CD4-positive, alpha-beta memory T cell (primary cell): ENCODE data around the gene FRRS1. TPM values are rescaled to one million over a fixed set of nuclear protein-coding genes. Genes with fewer than 3 reads are reported as not detected.

Experiments used
- CTCF ChIA-PET: fragments of 350-600 bp; sonication (Branson Sonifier 250); formaldehyde crosslinking; loops from one replicate; lab custom pipeline; 2021; ENCODE audit warnings: inconsistent platforms; ENCODE audit not compliant: partially characterized antibody; lab: Charles Lee
- POLR2A ChIA-PET: fragments of 350-600 bp; sonication (Branson Sonifier 250); formaldehyde crosslinking; loops from one replicate; lab custom pipeline; 2021; ENCODE audit not compliant: partially characterized antibody; lab: Charles Lee
- DNase-seq, 5 donors: peaks; one replicate each; pipeline versions ENCODE4 v3.0.0 to v3.0.0-alpha.2; 2020 to 2022; ENCODE audit warnings: mixed read lengths in 1 of 5
- H3K27ac ChIP-seq: one replicate; pipeline ENCODE4 v1.7.0; 2013; ENCODE audit warnings: low read depth, low read length
- H3K27me3 ChIP-seq: 2 replicates; pipeline ENCODE4 v1.7.0; 2013; ENCODE audit warnings: mild to moderate bottlenecking, low read length, moderate library complexity; ENCODE audit not compliant: insufficient read depth
- H3K36me3 ChIP-seq: 2 replicates; pipeline ENCODE4 v1.7.0; 2013; ENCODE audit warnings: mild to moderate bottlenecking, low read length, moderate library complexity; ENCODE audit not compliant: insufficient read depth
- H3K4me1 ChIP-seq: 2 replicates; pipeline ENCODE4 v1.7.0; 2013; ENCODE audit warnings: mild to moderate bottlenecking, low read length, moderate library complexity; ENCODE audit not compliant: insufficient read depth
- H3K4me3 ChIP-seq, 2 donors: one replicate each; pipeline ENCODE4 v1.7.0; 2013; ENCODE audit warnings: low read length in 2 of 2, mild to moderate bottlenecking in 1 of 2
- H3K9me3 ChIP-seq, 2 donors: one replicate each; pipeline ENCODE4 v1.7.0; 2013; ENCODE audit warnings: low read length in 2 of 2, control low read depth in 1 of 2; ENCODE audit not compliant: control insufficient read depth in 1 of 2
- H3K27ac Mint-ChIP-seq, 7 donors: one replicate each; pipeline ENCODE4 v1.8.0; 2020 to 2021; ENCODE audit warnings: mixed read lengths in 7 of 7, mild to moderate bottlenecking in 6 of 7, inconsistent platforms in 3 of 7, moderate library complexity in 3 of 7
- H3K27me3 Mint-ChIP-seq, 2 donors: one replicate each; pipeline ENCODE4 v1.8.0; 2020 to 2021; ENCODE audit warnings: mixed read lengths in 2 of 2
- H3K36me3 Mint-ChIP-seq, 2 donors: one replicate each; pipeline ENCODE4 v1.8.0; 2020 to 2021; ENCODE audit warnings: mixed read lengths in 2 of 2, inconsistent platforms in 1 of 2, mild to moderate bottlenecking in 1 of 2
- H3K4me1 Mint-ChIP-seq, 4 donors: one replicate each; pipeline ENCODE4 v1.8.0; 2020 to 2021; ENCODE audit warnings: mixed read lengths in 4 of 4, mild to moderate bottlenecking in 1 of 4
- H3K4me3 Mint-ChIP-seq, 8 donors: one replicate each; pipeline ENCODE4 v1.8.0; 2020 to 2021; ENCODE audit warnings: mixed read lengths in 8 of 8, mild to moderate bottlenecking in 7 of 8, moderate library complexity in 6 of 8, inconsistent platforms in 3 of 8
- H3K9me3 Mint-ChIP-seq, 8 donors: one replicate each; pipeline ENCODE4 v1.8.0; 2020 to 2021; ENCODE audit warnings: mixed read lengths in 8 of 8, mild to moderate bottlenecking in 5 of 8, inconsistent platforms in 3 of 8, moderate library complexity in 1 of 8
- intact Hi-C: fragments of 100-400 bp; cut with micrococcal nuclease; formaldehyde crosslinking; loops from one replicate; pipeline ENCODE4 v1.15.1; 2023
- polyA plus RNA-seq, 2 donors: library from polyadenylated mRNA; unstranded; fragments of 300-500 nt; fragmentation: Illumina TruSeq; gene quantifications; one replicate each; pipeline ENCODE4 v1.2.3, GENCODE V29; 2021
- total RNA-seq, 2 experiments: library from RNA; stranded (reverse); gene quantifications; one replicate each; pipeline ENCODE4 v1.2.3, GENCODE V29; 2021

FRRS1 gene
- total and polyA plus RNA-seq, 4 experiments from 2014 or later, result 0.29 to 0.33 TPM; not detected in 2

- ChIA-PET CTCF (interaction anchor here (0.8 to 4.2 kb wide), 7 partner anchors 8 to 955 kb away, joined by 3 to 19 read pairs (median 9); no protein-coding TSS in a partner anchor), POLR2A (no interaction called here)
- Mint-ChIP-seq H3K9me3 (no peaks in the 10 kb centered on the region), H3K27me3 (peaks cover 6 to 8% of the 10 kb centered on the region in 2 donors), H3K4me3 (peak overlapping the region; percentile 27 to 81 (median 62)), H3K27ac (peak overlapping the region in 4 of 7 donors; percentile 6 to 60 (median 30)), H3K4me1 (peaks cover 12 to 24% (median 15%) of the 10 kb centered on the region in 4 donors), H3K36me3 (no peaks in the 10 kb centered on the region)
- Histone ChIP-seq H3K4me1 (peaks cover 21% of the 10 kb centered on the region), H3K27me3 (no peaks in the 10 kb centered on the region), H3K27ac (no peak overlapping the region), H3K4me3 (peak overlapping the region in 1 of 2 donors; percentile 12), H3K9me3 (no peaks in the 10 kb centered on the region), H3K36me3 (no peaks in the 10 kb centered on the region)
- DNase-seq, result no peak
- intact Hi-C loops, result no loop called here
Measured at GRCh38 chr1:99704356-99704816, 62.0 kb downstream of the FRRS1 start.

- no peaks in the 10 kb centered on the region for H3K9me3 ChIP-seq
- no peaks in the 10 kb centered on the region for H3K36me3 ChIP-seq
- no peak overlapping the region for H3K4me3 ChIP-seq
- Mint-ChIP-seq H3K4me3 (no peak overlapping the region), H3K9me3 (no peaks in the 10 kb centered on the region), H3K36me3 (no peaks in the 10 kb centered on the region), H3K27ac (no peak overlapping the region), H3K27me3 (peaks cover 11 to 18% of the 10 kb centered on the region in 2 donors), H3K4me1 (peaks cover 12 to 24% (median 15%) of the 10 kb centered on the region in 4 donors)
- H3K27me3 ChIP-seq, result no peaks in the 10 kb centered on the region
- intact Hi-C loops, result no loop called here
- DNase-seq, result no peak
- H3K4me1 ChIP-seq, result peaks cover 21% of the 10 kb centered on the region
- H3K27ac ChIP-seq, result no peak overlapping the region
- ChIA-PET POLR2A (no interaction called here), CTCF (no interaction called here)
Measured at GRCh38 chr1:99702221-99702620, 64.2 kb downstream of the FRRS1 start.

DNA sequence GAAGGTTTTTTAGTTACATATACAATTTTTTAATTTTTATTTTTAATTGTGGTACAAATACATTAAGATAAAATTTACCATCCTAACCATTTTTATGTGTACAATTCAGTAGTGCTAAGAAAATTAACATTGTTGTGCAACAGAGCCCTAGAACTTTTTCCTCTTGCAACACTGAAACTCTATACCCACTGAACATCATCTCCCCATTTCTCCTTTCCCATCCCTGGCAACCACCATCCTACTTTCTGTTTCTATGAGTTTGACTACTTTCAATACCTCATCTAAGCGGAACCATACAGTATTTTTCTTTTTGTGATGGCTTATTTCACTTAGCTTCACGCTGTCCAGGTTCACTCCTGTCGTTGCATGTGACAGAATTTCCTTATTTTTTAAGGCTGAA is 66.4 kb downstream of the FRRS1 start:
- Mint-ChIP-seq H3K4me1 (peaks cover 7 to 18% (median 13%) of the 10 kb centered on the region in 4 donors), H3K4me3 (no peak overlapping the region), H3K9me3 (no peaks in the 10 kb centered on the region), H3K36me3 (no peaks in the 10 kb centered on the region), H3K27ac (no peak overlapping the region), H3K27me3 (peaks cover 19 to 26% of the 10 kb centered on the region in 2 donors)
- Histone ChIP-seq H3K9me3 (no peaks in the 10 kb centered on the region), H3K27me3 (no peaks in the 10 kb centered on the region), H3K27ac (no peak overlapping the region), H3K36me3 (no peaks in the 10 kb centered on the region), H3K4me3 (no peak overlapping the region), H3K4me1 (peaks cover 18% of the 10 kb centered on the region)
- intact Hi-C loops, result no loop called here
- ChIA-PET POLR2A (no interaction called here), CTCF (no interaction called here)
- no peak for DNase-seq

DNA sequence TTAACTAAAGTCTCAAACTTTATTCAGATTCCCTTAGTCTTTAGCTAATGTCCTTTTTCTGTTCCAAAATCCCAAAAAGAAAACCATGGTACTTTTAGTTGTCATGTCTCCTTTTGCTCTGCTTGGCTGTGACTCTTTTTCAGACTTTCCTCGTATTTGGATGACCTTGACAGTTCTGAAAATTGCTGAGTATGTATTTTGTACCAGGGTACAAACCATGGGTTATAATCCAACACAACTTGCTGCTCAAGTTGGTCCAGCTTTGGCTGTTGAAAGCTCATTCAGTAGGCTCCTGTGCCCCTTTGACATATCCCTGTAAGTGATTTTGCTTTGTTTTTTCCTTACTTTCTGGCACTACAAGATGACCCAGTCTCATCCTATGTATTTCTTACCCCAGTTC is 68.9 kb downstream of the FRRS1 start:
- no peak overlapping the region for H3K27ac Mint-ChIP-seq
- no peak overlapping the region for H3K27ac ChIP-seq
- H3K4me1 Mint-ChIP-seq, result no peaks in the 10 kb centered on the region
- no peaks in the 10 kb centered on the region for H3K9me3 ChIP-seq
- no peaks in the 10 kb centered on the region for H3K4me1 ChIP-seq
- H3K27me3 ChIP-seq, result no peaks in the 10 kb centered on the region
- no peaks in the 10 kb centered on the region for H3K9me3 Mint-ChIP-seq
- ChIA-PET CTCF (interaction anchor here (1.3 kb wide), 1 partner anchor 8 kb away, joined by 4 read pairs; no protein-coding TSS in a partner anchor), POLR2A (no interaction called here)
- no peaks in the 10 kb centered on the region for H3K36me3 ChIP-seq
- H3K4me3 Mint-ChIP-seq, result no peak overlapping the region
- DNase-seq, result no peak
- H3K27me3 Mint-ChIP-seq, result peaks cover 24 to 27% of the 10 kb centered on the region in 2 donors
- H3K36me3 Mint-ChIP-seq, result no peaks in the 10 kb centered on the region
- H3K4me3 ChIP-seq, result no peak overlapping the region
- intact Hi-C loops, result no loop called here

GRCh38 chr1:99696616-99697015 is 69.8 kb downstream of the FRRS1 start:
- Histone ChIP-seq H3K4me3 (no peak overlapping the region), H3K36me3 (no peaks in the 10 kb centered on the region), H3K4me1 (no peaks in the 10 kb centered on the region), H3K27ac (no peak overlapping the region), H3K27me3 (no peaks in the 10 kb centered on the region), H3K9me3 (no peaks in the 10 kb centered on the region)
- Mint-ChIP-seq H3K27me3 (peaks cover 24 to 29% of the 10 kb centered on the region in 2 donors), H3K4me1 (no peaks in the 10 kb centered on the region), H3K27ac (no peak overlapping the region), H3K4me3 (no peak overlapping the region), H3K36me3 (no peaks in the 10 kb centered on the region), H3K9me3 (no peaks in the 10 kb centered on the region)
- no peak for DNase-seq
- intact Hi-C loops, result no loop called here
- ChIA-PET CTCF (interaction anchor here (1.3 to 3.0 kb wide), 3 partner anchors 9 to 11 kb away, joined by 4 to 12 read pairs (median 5); no protein-coding TSS in a partner anchor), POLR2A (no interaction called here)

- no peaks in the 10 kb centered on the region for H3K36me3 ChIP-seq
- intact Hi-C loops, result no loop called here
- CTCF ChIA-PET, result interaction anchor here (1.3 kb wide), 1 partner anchor 16 kb away, joined by 5 read pairs; no protein-coding TSS in a partner anchor
- H3K4me3 ChIP-seq, result no peak overlapping the region
- no peak overlapping the region for H3K27ac Mint-ChIP-seq
- no peaks in the 10 kb centered on the region for H3K9me3 Mint-ChIP-seq
- no peaks in the 10 kb centered on the region for H3K27me3 ChIP-seq
- H3K4me3 Mint-ChIP-seq, result no peak overlapping the region
- H3K4me1 ChIP-seq, result no peaks in the 10 kb centered on the region
- no peaks in the 10 kb centered on the region for H3K4me1 Mint-ChIP-seq
- no peak overlapping the region for H3K27ac ChIP-seq
- no peaks in the 10 kb centered on the region for H3K36me3 Mint-ChIP-seq
- H3K9me3 ChIP-seq, result no peaks in the 10 kb centered on the region
- peaks cover 14 to 16% of the 10 kb centered on the region in 2 donors for H3K27me3 Mint-ChIP-seq
- no peak for DNase-seq
- POLR2A ChIA-PET, result no interaction called here
Measured at GRCh38 chr1:99691175-99691574, 75.3 kb downstream of the FRRS1 start.

GRCh38 chr1:99685516-99686180 is 80.8 kb downstream of the FRRS1 start:
- Mint-ChIP-seq H3K4me3 (no peak overlapping the region), H3K27me3 (peaks cover 4 to 6% of the 10 kb centered on the region in 2 donors), H3K36me3 (no peaks in the 10 kb centered on the region), H3K9me3 (no peaks in the 10 kb centered on the region), H3K4me1 (peaks cover 0 to 2% (median under 1%) of the 10 kb centered on the region in 4 donors), H3K27ac (no peak overlapping the region)
- Histone ChIP-seq H3K27me3 (no peaks in the 10 kb centered on the region), H3K27ac (no peak overlapping the region), H3K9me3 (no peaks in the 10 kb centered on the region), H3K4me3 (no peak overlapping the region), H3K36me3 (no peaks in the 10 kb centered on the region), H3K4me1 (no peaks in the 10 kb centered on the region)
- ChIA-PET POLR2A (no interaction called here), CTCF (interaction anchor here (1.0 to 2.4 kb wide), 9 partner anchors 9 to 936 kb away, joined by 3 to 13 read pairs (median 7); no protein-coding TSS in a partner anchor)
- DNase-seq, result peak in 4 of 5 donors; percentile 13 to 21 (median 16)
- intact Hi-C loops, result loop anchor here (1.0 to 5.0 kb wide), 3 partner anchors 505 to 936 kb away; no protein-coding TSS in a partner anchor
